OCI-LY7 (cell line): Measurements from ENCODE around the gene IL22RA2.

Experiments used
- CTCF ChIP-seq: fragments of 200-600 bp; sonication (generic); conservative IDR thresholded peaks from 2 replicates; pipeline ENCODE4 v1.5.1; 2014; ENCODE audit warnings: mild to moderate bottlenecking, antibody characterized with exemption, low read length, moderate library complexity, mixed read lengths
- EZH2phosphoT487 ChIP-seq: fragments of 200-600 bp; sonication (generic); IDR thresholded peaks from 2 replicates; pipeline ENCODE4 v1.6.1; 2018; ENCODE audit warnings: low read depth, borderline replicate concordance, mild to moderate bottlenecking, mixed run types, antibody characterized with exemption, low read length, moderate library complexity, mixed read lengths

- TF ChIP-seq CTCF = no peak
- no peak for TF ChIP-seq EZH2phosphoT487
These were observed 17.2 kb upstream of the IL22RA2 start for GRCh38 chr6:137190583-137191094.
